GM21529 (cell line): ENCODE measurements around the gene UCKL1.

Source experiments
- ATAC-seq: cut with Tn5 transposase; IDR thresholded peaks from one replicate; pipeline ENCODE4 v1.9.1; 2021; ENCODE audit not compliant: unreplicated experiment

Gene UCKL1

GRCh38 chr20:63892402-63892801, 63.8 kb downstream of the UCKL1 start:
- no peak for ATAC-seq

DNA sequence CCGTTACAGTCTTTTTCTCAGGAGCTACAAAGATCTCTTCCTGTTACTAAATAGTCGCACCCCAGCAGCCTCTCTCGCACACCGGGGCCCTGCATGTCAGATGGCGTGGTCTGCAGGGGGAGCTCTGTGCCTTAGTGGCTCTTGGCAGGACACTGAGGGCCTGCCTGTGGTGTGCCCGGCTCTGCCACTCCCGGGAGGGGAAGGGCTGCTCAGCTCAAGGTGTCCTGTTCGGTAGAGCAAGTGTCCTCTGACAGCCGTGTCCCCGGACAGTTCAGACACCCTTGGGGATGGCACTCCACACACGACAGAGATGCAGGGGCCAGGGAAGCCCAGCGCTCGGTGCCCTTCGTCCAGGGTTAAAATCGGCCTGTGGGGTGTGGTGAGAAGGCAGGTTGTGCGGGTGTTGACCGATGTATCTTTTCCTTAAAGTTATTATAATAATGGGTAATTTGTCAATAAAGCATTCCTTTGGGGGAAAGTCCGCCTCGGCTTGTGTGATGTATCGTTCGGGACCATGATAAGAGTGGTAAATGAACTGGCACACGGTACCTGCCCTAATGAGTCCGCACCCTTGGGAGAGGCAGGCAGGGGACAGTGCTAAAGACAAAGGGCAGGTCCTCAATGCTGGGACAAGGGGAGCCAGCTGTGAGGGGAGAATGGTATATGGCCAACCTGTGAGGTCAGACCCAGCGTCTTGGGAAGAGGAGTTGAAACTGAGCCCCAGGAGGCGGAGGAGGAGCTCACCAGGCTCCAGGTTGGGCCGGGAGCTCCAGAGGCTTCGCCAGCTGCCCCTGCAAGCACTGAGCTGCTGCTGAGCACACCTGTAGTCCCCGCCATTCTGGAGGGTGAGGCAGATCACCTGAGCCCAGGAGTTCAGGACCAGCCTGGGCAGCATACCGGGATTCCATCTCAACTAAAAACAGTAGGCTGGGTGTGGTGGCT, 64.9 kb downstream of the UCKL1 start:
- ATAC-seq = no peak

DNA sequence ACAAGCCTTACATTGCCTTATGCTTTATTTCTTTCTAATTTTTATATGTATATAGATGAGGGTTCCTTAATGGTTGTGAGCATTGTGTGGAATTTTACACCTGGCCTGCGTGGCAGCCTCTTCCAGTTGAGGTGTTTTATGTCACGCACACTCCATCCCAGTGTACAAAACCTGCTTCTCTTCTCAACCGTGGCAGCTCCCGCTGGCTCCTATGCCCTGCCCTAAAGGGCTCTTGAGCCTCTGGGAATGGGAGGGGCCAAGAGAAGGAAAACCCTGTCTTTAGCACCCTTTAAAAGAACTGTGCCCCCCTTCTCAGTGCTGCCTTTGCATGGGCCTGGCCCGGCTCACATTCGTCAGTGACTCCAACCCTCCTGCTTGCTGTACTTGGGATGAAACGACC, 65.6 kb downstream of the UCKL1 start:
- no peak for ATAC-seq

DNA sequence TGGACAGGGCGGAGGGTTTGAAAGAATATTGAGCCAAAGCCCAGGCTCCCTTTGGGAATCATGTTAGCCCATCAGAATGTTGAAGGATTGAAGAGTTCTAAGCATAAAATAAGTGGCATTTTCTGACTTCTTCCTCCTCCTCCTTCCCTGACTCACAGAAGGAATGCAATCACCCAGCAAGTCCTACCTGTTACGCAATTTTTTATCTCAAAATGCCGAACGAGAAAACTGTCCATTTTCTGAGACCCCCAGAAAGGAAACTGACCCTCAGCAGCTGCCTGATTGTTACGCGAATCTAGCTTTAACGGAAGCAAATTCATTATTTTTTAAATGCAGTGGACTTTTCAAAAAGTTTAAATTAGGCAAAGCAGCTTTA, 66.0 kb downstream of the UCKL1 start:
- no peak for ATAC-seq
